Measurements from ENCODE around the gene PRKN. TPM values are rescaled to one million over a fixed set of nuclear protein-coding genes. Genes with fewer than 3 reads are reported as not detected.

PRKN gene
- total RNA-seq, 3 donors from 2014 or later, result 5.2 to 10.2 (median 8.1) TPM

DNA sequence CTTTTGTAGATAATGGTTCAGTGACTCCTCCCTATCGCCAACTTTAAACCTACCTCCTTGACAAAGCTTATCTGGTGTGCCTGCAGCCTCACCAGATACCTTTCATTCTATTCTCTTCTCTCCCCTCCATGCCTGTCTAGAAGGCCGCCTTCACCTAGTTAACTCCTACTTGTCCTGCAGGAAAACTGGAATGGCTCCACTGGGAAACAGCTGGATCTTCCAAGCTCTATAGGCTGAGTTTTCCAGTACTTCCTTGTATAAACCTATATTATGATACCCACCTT, 6.2 kb downstream of the PRKN start:
- peaks cover 17% of the 10 kb centered on the region for H3K4me1 ChIP-seq (ENCODE audit: low read depth)
- no peaks in the 10 kb centered on the region for H3K36me3 ChIP-seq (ENCODE audit: low read depth)
- intact Hi-C loops (cut with DNase I, micrococcal nuclease), result no loop called here
- DNase-seq (no peak), ATAC-seq (no peak)
- peaks cover 2% of the 10 kb centered on the region for H3K9me3 ChIP-seq
- H3K4me3 ChIP-seq, result no peak overlapping the region
- no peak for TF ChIP-seq CTCF (IDR thresholded peaks at IDR 0.05)

DNA sequence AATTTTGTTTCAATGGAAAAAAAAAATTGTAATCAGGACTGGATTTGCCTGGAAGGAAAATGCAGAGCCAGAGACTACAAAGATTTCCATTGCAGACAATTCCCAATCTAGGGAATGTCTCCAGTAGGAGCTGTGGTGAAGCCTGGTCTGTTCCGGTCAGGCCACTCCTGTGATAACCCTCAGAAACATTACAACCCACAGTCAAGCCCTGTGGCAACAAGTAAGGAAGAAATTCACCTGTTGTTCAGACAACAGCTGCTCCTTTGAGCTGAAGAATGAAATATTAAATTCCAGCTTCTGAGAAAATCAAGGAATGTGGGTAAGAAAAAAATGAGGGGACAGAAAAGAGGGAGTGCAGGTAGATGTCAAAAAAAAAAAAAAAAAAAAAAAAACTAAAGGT, 8.0 kb downstream of the PRKN start:
- no peaks in the 10 kb centered on the region for H3K36me3 ChIP-seq (ENCODE audit: low read depth)

DNA sequence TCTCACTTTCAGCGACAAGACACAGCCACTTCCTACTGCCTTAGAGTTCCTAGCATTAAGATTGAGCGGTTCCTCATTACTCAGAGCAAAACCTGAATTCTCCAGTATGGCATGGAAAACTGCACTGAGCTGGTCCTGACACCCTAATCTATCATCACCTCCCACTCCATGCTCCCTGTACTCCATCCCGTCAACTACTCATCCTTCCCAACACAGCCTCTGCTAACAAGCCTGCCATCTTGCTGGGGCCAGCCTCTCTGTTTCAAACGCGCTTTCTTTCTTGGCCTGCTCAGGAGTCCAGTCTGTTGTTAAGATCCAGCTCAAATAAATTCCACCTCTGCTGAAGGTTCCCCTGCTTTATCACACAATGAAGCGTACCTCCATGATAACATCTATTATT, 12.0 kb downstream of the PRKN start:
- intact Hi-C loops (cut with DNase I, micrococcal nuclease), result no loop called here
- no peak overlapping the region for H3K4me3 ChIP-seq
- TF ChIP-seq CTCF (IDR thresholded peaks at IDR 0.05), result no peak
- no peak for DNase-seq
- peaks cover 2% of the 10 kb centered on the region for H3K9me3 ChIP-seq
- H3K36me3 ChIP-seq (ENCODE audit: low read depth), result no peaks in the 10 kb centered on the region
- no peaks in the 10 kb centered on the region for H3K4me1 ChIP-seq (ENCODE audit: low read depth)
- ATAC-seq, result no peak

More for the DNA sequence above, 8.0 kb downstream of the PRKN start:
- Histone ChIP-seq H3K4me1 (ENCODE audit: low read depth) (peaks cover 3% of the 10 kb centered on the region), H3K4me3 (no peak overlapping the region), H3K9me3 (peaks cover 2% of the 10 kb centered on the region)
- intact Hi-C loops (cut with DNase I, micrococcal nuclease), result no loop called here
- ATAC-seq, result no peak
- TF ChIP-seq CTCF (IDR thresholded peaks at IDR 0.05), result no peak
- no peak for DNase-seq

DNA sequence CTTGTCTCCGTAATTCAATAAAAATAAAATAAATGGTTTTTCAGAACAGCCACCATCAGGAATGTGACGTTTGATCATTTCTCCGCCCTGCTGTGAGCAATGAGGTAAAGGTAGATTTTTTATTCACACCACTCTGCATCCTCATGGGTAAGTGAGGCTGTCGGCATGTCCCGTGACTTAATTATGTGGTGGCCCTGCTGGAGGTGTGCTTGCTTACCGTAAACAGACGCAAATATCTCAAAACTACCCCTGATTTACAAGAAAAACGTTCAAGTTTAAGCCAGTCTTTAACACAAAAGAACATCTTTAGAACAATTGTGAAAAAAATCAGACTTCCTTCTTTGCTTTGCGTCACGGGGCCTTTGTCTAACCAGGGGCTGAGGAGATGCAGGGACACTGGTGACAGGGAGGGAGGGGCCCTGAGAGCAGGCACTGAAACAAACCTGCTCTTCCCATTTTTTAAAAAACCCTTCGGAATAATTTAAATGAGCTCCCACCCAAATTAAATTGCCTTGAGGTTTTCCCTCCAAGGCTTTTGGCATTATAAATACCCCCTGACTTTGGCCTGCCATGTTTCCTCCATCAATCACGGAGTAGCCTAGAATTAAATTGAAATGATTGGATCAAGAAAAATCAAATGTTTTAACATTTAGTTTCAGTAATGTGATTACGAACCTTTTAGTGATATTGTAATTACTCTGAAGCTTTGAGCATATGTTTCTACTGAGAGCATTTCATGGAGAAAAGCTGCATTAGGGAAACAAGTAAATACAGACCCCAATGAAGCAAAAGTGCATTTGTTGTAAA, 13.4 kb downstream of the PRKN start:
- Histone ChIP-seq H3K36me3 (ENCODE audit: low read depth) (no peaks in the 10 kb centered on the region), H3K4me1 (ENCODE audit: low read depth) (no peaks in the 10 kb centered on the region), H3K9me3 (peaks cover 2% of the 10 kb centered on the region), H3K4me3 (no peak overlapping the region)
- no peak for TF ChIP-seq CTCF (IDR thresholded peaks at IDR 0.05)
- ATAC-seq (no peak), DNase-seq (no peak)
- intact Hi-C loops (cut with DNase I, micrococcal nuclease), result no loop called here

DNA sequence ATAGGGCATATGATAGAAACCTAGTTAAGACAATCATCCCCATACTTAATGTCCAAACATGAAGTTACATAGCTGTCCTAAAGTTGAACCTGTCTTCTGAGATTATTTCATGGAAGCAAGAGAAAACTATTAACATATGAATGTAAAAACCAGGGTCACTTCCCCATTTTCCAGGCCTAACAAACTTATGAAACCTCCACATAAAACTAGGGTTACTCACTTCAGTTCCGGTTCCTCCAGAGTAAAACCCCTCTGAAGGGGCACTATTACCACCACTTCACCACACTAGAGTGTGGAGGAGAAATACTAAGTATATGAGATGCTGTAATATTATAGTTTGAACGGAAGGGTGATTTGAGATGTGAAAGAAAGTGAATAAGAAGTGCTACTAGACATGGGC, 14.9 kb downstream of the PRKN start:
- no peak for DNase-seq
- H3K9me3 ChIP-seq, result peaks cover 2% of the 10 kb centered on the region
- intact Hi-C loops (cut with DNase I, micrococcal nuclease), result no loop called here
- TF ChIP-seq CTCF (IDR thresholded peaks at IDR 0.05), result no peak
- H3K4me3 ChIP-seq, result no peak overlapping the region
- no peaks in the 10 kb centered on the region for H3K36me3 ChIP-seq (ENCODE audit: low read depth)
- ATAC-seq, result no peak
- no peaks in the 10 kb centered on the region for H3K4me1 ChIP-seq (ENCODE audit: low read depth)

GRCh38 chr6:162711376-162711775, 16.2 kb downstream of the PRKN start:
- Histone ChIP-seq H3K4me1 (ENCODE audit: low read depth) (no peaks in the 10 kb centered on the region), H3K4me3 (no peak overlapping the region), H3K36me3 (ENCODE audit: low read depth) (no peaks in the 10 kb centered on the region), H3K9me3 (no peaks in the 10 kb centered on the region)
- intact Hi-C loops (cut with DNase I, micrococcal nuclease), result no loop called here
- no peak for DNase-seq
- no peak for ATAC-seq
- TF ChIP-seq CTCF (IDR thresholded peaks at IDR 0.05), result no peak
